ENCODE measurements around the gene SERPINI1. TPM values are rescaled to one million over a fixed set of nuclear protein-coding genes. Genes with fewer than 3 reads are reported as not detected.
A peak's percentile ranks its signal among the peaks of the same experiment; 100 is the strongest.

Gene SERPINI1
- total RNA-seq, 1 experiment from 2014 or later, result 6.4 TPM

DNA sequence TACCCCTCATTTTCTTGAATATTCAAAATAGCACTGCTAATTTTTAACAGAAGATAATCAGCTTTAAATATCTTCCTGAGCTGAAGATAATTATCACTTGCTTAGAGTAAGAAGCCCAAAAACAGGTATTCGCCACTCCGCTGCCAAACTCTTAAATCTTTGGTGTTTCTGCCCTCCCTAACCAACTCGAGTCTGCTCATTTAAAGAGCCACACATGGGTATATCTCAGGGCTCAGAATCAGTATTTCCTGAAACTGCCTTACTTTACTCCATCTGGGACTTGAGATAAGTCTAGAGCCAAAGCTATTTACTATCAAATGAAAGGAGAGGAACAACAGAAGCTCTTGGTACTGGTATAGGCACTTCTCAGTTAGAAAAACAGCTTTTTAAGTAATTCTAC, 11.6 kb upstream of the SERPINI1 start (continued):
- TF ChIP-seq, protein P1, sequence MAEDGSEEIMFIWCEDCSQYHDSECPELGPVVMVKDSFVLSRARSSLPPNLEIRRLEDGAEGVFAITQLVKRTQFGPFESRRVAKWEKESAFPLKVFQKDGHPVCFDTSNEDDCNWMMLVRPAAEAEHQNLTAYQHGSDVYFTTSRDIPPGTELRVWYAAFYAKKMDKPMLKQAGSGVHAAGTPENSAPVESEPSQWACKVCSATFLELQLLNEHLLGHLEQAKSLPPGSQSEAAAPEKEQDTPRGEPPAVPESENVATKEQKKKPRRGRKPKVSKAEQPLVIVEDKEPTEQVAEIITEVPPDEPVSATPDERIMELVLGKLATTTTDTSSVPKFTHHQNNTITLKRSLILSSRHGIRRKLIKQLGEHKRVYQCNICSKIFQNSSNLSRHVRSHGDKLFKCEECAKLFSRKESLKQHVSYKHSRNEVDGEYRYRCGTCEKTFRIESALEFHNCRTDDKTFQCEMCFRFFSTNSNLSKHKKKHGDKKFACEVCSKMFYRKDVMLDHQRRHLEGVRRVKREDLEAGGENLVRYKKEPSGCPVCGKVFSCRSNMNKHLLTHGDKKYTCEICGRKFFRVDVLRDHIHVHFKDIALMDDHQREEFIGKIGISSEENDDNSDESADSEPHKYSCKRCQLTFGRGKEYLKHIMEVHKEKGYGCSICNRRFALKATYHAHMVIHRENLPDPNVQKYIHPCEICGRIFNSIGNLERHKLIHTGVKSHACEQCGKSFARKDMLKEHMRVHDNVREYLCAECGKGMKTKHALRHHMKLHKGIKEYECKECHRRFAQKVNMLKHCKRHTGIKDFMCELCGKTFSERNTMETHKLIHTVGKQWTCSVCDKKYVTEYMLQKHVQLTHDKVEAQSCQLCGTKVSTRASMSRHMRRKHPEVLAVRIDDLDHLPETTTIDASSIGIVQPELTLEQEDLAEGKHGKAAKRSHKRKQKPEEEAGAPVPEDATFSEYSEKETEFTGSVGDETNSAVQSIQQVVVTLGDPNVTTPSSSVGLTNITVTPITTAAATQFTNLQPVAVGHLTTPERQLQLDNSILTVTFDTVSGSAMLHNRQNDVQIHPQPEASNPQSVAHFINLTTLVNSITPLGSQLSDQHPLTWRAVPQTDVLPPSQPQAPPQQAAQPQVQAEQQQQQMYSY (CRISPR knock-in tag; IDR thresholded peaks at IDR 0.05), result no peak

DNA sequence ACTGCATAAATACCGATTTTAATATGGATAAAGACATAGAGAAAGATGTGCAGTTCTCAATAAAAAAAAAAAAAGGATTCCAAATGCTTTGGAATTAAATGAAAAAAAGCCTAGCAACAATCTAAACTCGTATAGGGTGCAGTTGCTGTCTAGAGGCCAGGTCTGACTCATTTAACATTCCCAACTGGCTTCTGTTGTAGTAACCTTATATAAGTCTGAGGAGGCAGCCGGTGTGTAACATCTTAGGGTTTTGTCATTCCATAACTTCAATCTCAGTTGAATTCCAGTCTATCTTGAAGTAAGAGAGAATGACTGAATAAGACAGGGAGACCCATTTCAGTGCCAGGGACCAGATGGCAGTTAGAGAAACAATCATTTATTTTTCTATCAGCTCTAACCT, 7.3 kb upstream of the SERPINI1 start:
- peaks cover 79% of the 10 kb centered on the region for H3K4me1 Mint-ChIP-seq
- TF ChIP-seq ZNF138 (CRISPR knock-in tag; conservative IDR thresholded peaks at IDR 0.05), result no peak
- H3K36me3 Mint-ChIP-seq, result 0 out of 2 replicates have a peak, but pooled peaks cover 2% of the 10 kb centered on the region
- H3K4me3 Mint-ChIP-seq, result no peak overlapping the region
- POLR2A ChIA-PET, result no interaction called here
- no peaks in the 10 kb centered on the region for H3K27me3 Mint-ChIP-seq (ENCODE audit: low read depth)
- ATAC-seq (no peak), DNase-seq (ENCODE audit: low spot score) (no peak)
- H3K9me3 Mint-ChIP-seq, result no peaks in the 10 kb centered on the region
- H3K27ac Mint-ChIP-seq, result no peak overlapping the region
- CTCF ChIA-PET, result no interaction called here

DNA sequence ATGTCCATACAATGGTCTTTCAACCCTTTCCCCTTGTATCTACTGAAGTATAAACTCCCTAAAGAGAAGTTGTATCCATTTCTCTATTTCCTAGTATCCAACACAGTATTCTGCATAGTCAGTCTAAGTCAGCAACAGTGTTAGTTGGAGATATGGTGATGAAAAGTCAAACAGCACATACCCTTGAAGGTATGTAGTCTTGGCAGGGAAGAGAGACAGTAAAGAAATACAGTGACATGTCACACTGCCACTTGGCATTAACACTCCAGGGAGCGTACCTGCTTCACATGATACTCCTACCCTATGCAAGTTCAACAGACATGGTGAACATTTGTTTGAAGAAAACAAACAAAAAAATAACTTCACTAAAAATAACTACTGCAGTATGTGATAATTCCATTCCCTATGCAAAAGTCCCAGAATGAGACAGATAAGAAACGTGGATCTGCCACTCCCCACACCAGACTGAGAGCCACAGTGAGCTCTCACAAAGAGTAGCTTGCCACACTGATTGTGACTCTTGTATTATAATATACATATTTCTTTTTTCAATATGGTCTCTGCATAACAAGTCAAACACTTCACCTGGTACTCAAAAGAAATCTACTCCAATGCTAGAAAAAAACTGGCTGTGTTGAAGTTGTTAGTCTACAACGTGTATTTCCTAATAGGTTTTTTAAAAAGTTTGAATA, 6.7 kb upstream of the SERPINI1 start:
- POLR2A ChIA-PET, result no interaction called here
- no peak for DNase-seq (ENCODE audit: low spot score)
- peak overlapping the region; percentile 17; the same call in 1 of the 2 replicates for H3K27ac Mint-ChIP-seq
- no peaks in the 10 kb centered on the region for H3K9me3 Mint-ChIP-seq
- H3K36me3 Mint-ChIP-seq, result no peaks in the 10 kb centered on the region
- CTCF ChIA-PET, result no interaction called here
- H3K4me1 Mint-ChIP-seq, result peaks cover 79% of the 10 kb centered on the region
- H3K27me3 Mint-ChIP-seq (ENCODE audit: low read depth), result no peaks in the 10 kb centered on the region
- ATAC-seq, result no peak
- TF ChIP-seq GRHL2 (CRISPR knock-in tag; IDR thresholded peaks at IDR 0.05; ENCODE audit: insufficient replicate concordance, severe bottlenecking) (no peak), ZNF416 (CRISPR knock-in tag; IDR thresholded peaks at IDR 0.05) (no peak), NFE2L1 (CRISPR knock-in tag; IDR thresholded peaks at IDR 0.05) (no peak), ZNF263 (CRISPR knock-in tag; IDR thresholded peaks at IDR 0.05; ENCODE audit: low read depth) (no peak), ZNF423 (CRISPR knock-in tag; IDR thresholded peaks at IDR 0.05) (no peak), ZNF396 (CRISPR knock-in tag; IDR thresholded peaks at IDR 0.05; ENCODE audit: borderline replicate concordance) (no peak), FOXJ3 (CRISPR knock-in tag; IDR thresholded peaks at IDR 0.05; ENCODE audit: borderline replicate concordance) (no peak), NR1H2 (CRISPR knock-in tag; IDR thresholded peaks at IDR 0.05) (no peak), ZNF138 (CRISPR knock-in tag; conservative IDR thresholded peaks at IDR 0.05) (no peak), CREB1 (CRISPR knock-in tag; IDR thresholded peaks at IDR 0.05) (no peak), RORB (CRISPR knock-in tag; IDR thresholded peaks at IDR 0.05) (no peak), FOXP1 (CRISPR knock-in tag; IDR thresholded peaks at IDR 0.05; ENCODE audit: borderline replicate concordance) (no peak), ETV6 (CRISPR knock-in tag; IDR thresholded peaks at IDR 0.05) (no peak)
- TF ChIP-seq, protein P2, sequence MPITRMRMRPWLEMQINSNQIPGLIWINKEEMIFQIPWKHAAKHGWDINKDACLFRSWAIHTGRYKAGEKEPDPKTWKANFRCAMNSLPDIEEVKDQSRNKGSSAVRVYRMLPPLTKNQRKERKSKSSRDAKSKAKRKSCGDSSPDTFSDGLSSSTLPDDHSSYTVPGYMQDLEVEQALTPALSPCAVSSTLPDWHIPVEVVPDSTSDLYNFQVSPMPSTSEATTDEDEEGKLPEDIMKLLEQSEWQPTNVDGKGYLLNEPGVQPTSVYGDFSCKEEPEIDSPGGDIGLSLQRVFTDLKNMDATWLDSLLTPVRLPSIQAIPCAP (CRISPR knock-in tag; IDR thresholded peaks at IDR 0.05), result no peak
- TF ChIP-seq, protein P3, sequence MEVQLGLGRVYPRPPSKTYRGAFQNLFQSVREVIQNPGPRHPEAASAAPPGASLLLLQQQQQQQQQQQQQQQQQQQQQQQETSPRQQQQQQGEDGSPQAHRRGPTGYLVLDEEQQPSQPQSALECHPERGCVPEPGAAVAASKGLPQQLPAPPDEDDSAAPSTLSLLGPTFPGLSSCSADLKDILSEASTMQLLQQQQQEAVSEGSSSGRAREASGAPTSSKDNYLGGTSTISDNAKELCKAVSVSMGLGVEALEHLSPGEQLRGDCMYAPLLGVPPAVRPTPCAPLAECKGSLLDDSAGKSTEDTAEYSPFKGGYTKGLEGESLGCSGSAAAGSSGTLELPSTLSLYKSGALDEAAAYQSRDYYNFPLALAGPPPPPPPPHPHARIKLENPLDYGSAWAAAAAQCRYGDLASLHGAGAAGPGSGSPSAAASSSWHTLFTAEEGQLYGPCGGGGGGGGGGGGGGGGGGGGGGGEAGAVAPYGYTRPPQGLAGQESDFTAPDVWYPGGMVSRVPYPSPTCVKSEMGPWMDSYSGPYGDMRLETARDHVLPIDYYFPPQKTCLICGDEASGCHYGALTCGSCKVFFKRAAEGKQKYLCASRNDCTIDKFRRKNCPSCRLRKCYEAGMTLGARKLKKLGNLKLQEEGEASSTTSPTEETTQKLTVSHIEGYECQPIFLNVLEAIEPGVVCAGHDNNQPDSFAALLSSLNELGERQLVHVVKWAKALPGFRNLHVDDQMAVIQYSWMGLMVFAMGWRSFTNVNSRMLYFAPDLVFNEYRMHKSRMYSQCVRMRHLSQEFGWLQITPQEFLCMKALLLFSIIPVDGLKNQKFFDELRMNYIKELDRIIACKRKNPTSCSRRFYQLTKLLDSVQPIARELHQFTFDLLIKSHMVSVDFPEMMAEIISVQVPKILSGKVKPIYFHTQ (CRISPR knock-in tag; IDR thresholded peaks at IDR 0.05), result no peak
- TF ChIP-seq, protein P4, sequence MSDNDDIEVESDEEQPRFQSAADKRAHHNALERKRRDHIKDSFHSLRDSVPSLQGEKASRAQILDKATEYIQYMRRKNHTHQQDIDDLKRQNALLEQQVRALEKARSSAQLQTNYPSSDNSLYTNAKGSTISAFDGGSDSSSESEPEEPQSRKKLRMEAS (CRISPR knock-in tag; IDR thresholded peaks at IDR 0.05), result no peak
- TF ChIP-seq, protein P5, sequence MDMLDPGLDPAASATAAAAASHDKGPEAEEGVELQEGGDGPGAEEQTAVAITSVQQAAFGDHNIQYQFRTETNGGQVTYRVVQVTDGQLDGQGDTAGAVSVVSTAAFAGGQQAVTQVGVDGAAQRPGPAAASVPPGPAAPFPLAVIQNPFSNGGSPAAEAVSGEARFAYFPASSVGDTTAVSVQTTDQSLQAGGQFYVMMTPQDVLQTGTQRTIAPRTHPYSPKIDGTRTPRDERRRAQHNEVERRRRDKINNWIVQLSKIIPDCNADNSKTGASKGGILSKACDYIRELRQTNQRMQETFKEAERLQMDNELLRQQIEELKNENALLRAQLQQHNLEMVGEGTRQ (CRISPR knock-in tag; IDR thresholded peaks at IDR 0.05), result no peak
- TF ChIP-seq, protein P6, sequence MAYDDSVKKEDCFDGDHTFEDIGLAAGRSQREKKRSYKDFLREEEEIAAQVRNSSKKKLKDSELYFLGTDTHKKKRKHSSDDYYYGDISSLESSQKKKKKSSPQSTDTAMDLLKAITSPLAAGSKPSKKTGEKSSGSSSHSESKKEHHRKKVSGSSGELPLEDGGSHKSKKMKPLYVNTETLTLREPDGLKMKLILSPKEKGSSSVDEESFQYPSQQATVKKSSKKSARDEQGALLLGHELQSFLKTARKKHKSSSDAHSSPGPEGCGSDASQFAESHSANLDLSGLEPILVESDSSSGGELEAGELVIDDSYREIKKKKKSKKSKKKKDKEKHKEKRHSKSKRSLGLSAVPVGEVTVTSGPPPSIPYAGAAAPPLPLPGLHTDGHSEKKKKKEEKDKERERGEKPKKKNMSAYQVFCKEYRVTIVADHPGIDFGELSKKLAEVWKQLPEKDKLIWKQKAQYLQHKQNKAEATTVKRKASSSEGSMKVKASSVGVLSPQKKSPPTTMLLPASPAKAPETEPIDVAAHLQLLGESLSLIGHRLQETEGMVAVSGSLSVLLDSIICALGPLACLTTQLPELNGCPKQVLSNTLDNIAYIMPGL (CRISPR knock-in tag; IDR thresholded peaks at IDR 0.05), result no peak
- TF ChIP-seq, protein P7, sequence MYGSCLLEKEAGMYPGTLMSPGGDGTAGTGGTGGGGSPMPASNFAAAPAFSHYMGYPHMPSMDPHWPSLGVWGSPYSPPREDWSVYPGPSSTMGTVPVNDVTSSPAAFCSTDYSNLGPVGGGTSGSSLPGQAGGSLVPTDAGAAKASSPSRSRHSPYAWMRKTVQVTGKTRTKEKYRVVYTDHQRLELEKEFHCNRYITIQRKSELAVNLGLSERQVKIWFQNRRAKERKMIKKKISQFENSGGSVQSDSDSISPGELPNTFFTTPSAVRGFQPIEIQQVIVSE (CRISPR knock-in tag; IDR thresholded peaks at IDR 0.05; ENCODE audit: borderline replicate concordance), result no peak
- TF ChIP-seq, protein P8, sequence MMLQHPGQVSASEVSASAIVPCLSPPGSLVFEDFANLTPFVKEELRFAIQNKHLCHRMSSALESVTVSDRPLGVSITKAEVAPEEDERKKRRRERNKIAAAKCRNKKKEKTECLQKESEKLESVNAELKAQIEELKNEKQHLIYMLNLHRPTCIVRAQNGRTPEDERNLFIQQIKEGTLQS (CRISPR knock-in tag; conservative IDR thresholded peaks at IDR 0.05), result no peak
- no peak overlapping the region for H3K4me3 Mint-ChIP-seq
